HepG2 (cell line): Measurements from ENCODE around the gene RAD54L2. TPM values are rescaled to one million over a fixed set of nuclear protein-coding genes. Genes with fewer than 3 reads are reported as not detected.

Experiments
- DNMT3B ChIP-seq: conservative IDR thresholded peaks from 2 replicates; pipeline ENCODE4 v1.6.1; 2016; ENCODE audit warnings: missing biosample characterization, control low read depth
- HDAC1 ChIP-seq: sonication (generic); formaldehyde crosslinking; IDR thresholded peaks from 2 replicates; pipeline ENCODE4 v1.5.1; 2020; ENCODE audit warnings: mild to moderate bottlenecking, missing genetic modification reagents
- HOXA3 ChIP-seq: sonication (generic); formaldehyde crosslinking; IDR thresholded peaks from 2 replicates; pipeline ENCODE4 v1.5.0; 2020; ENCODE audit warnings: missing genetic modification reagents
- NR2F2 ChIP-seq: IDR thresholded peaks from 2 replicates; pipeline ENCODE4 v1.6.1; 2012; ENCODE audit warnings: low read depth, inconsistent platforms, borderline replicate concordance
- PAF1 ChIP-seq: IDR thresholded peaks from 2 replicates; pipeline ENCODE4 v1.6.1; 2016; ENCODE audit warnings: missing genetic modification reagents, missing compliant biosample characterization
- TRIM24 ChIP-seq: sonication (generic); formaldehyde crosslinking; IDR thresholded peaks from 2 replicates; pipeline ENCODE4 v1.8.0; 2022; ENCODE audit warnings: mild to moderate bottlenecking, missing genetic modification reagents
- polyA plus RNA-seq, 8 experiments: library from polyadenylated mRNA; depleted of rRNA in 3 of 8; stranded (reverse) in 7 of 8; unstranded in 1 of 8; fragments of >200 nt; fragmentation: Illumina TruSeq in 4 of 8; extraction: Trizol in 4 of 8; gene quantifications; 2 replicates each; pipeline versions ENCODE4 v1.2.1 to v1.2.3, GENCODE V29; 2011 to 2016; ENCODE audit warnings: low read depth in 4 of 8, missing spikeins in 1 of 8, mixed read lengths in 1 of 8; ENCODE audit not compliant: insufficient read depth in 1 of 8
- total RNA-seq, 5 experiments: library from RNA; depleted of rRNA; stranded (reverse); fragments of >200 nt; fragmentation: Illumina TruSeq; extraction: Trizol; gene quantifications; 2 replicates each; pipeline ENCODE4 v1.2.3, GENCODE V29; 2016; ENCODE audit warnings: low read depth in 1 of 5
- TF ChIP-seq, protein P1 (sequence below): sonication (generic); formaldehyde crosslinking; IDR thresholded peaks from 2 replicates; pipeline ENCODE4 v1.8.0; 2022; ENCODE audit warnings: missing genetic modification reagents, mild to moderate bottlenecking, moderate library complexity, borderline replicate concordance
- TF ChIP-seq, protein P2 (sequence below): IDR thresholded peaks from 2 replicates; pipeline ENCODE4 v1.6.1; 2016; ENCODE audit warnings: missing genetic modification reagents, missing compliant biosample characterization
- TF ChIP-seq, protein P3 (sequence below): sonication (generic); formaldehyde crosslinking; IDR thresholded peaks from one replicate; pipeline ENCODE4 v1.5.1; 2020; ENCODE audit warnings: mild to moderate bottlenecking, missing genetic modification reagents; ENCODE audit errors: not compliant biosample characterization
- TF ChIP-seq, protein P4 (sequence below): sonication (generic); formaldehyde crosslinking; IDR thresholded peaks from 2 replicates; pipeline ENCODE4 v1.4.0; 2020; ENCODE audit warnings: missing genetic modification reagents
- TF ChIP-seq, protein P5 (sequence below): sonication (generic); formaldehyde crosslinking; conservative IDR thresholded peaks from 2 replicates; pipeline ENCODE4 v1.4.0; 2020; ENCODE audit warnings: mild to moderate bottlenecking, missing genetic modification reagents, moderate library complexity

Gene RAD54L2
- total and polyA plus RNA-seq, 2 of the 13 experiments (the other 11 are each of a cell fraction or from before 2014, with no cell fraction given), result 5.5 to 14.8 TPM

DNA sequence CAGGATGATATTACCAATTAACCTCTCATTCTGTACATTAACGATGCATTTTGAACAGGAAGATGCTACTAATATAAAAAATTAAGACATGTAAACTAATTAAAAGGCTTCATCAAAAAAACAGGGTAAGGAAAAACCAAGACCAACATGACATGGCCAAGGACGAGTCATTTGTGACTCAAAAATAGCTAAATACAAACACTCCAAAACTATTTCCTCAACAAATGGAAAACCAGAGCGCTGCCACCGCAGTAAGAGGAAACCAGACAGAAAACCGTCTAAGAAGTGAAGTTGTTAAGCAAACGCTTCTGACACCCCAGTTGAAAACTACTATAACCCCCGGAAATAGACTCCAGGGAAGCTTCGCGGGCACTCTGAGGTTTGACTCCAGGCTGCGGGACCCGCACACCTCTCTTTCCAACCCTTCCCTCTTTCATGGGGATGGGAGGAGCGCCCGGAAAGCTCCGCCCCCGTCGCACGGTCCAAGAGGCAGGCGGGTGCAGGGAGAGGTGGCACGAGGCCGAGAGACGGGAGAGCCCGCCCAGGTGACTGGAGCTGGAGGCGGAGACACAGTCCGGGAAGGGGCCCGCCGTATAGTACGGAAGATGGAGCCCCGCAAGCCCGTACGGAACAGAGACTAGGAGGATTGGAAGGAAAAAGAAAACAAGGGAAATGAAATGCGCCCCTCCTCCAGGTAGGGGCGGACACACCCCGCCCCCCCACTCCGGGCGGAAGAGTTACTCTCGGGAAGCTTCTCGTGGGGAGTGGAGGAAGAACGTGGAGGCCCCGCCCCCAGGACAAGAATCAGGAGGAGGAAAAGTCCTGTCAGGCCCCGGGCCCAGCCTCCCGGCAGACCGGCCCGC lies 39.4 kb upstream of the RAD54L2 start (continued):
- TF ChIP-seq, protein P1, sequence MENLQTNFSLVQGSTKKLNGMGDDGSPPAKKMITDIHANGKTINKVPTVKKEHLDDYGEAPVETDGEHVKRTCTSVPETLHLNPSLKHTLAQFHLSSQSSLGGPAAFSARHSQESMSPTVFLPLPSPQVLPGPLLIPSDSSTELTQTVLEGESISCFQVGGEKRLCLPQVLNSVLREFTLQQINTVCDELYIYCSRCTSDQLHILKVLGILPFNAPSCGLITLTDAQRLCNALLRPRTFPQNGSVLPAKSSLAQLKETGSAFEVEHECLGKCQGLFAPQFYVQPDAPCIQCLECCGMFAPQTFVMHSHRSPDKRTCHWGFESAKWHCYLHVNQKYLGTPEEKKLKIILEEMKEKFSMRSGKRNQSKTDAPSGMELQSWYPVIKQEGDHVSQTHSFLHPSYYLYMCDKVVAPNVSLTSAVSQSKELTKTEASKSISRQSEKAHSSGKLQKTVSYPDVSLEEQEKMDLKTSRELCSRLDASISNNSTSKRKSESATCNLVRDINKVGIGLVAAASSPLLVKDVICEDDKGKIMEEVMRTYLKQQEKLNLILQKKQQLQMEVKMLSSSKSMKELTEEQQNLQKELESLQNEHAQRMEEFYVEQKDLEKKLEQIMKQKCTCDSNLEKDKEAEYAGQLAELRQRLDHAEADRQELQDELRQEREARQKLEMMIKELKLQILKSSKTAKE, result peak; percentile 39; the same call in 1 of the 2 replicates
- TF ChIP-seq TRIM24 (CRISPR knock-in tag) (no peak), HOXA3 (CRISPR knock-in tag) (peak; percentile 42; the same call in 1 of the 2 replicates), PAF1 (CRISPR knock-in tag) (no peak), DNMT3B (CRISPR knock-in tag) (no peak), HDAC1 (CRISPR knock-in tag) (peak; percentile 2; the same call in 1 of the 2 replicates), NR2F2 (no peak; the same call in 1 of the 2 replicates)
- TF ChIP-seq, protein P2, sequence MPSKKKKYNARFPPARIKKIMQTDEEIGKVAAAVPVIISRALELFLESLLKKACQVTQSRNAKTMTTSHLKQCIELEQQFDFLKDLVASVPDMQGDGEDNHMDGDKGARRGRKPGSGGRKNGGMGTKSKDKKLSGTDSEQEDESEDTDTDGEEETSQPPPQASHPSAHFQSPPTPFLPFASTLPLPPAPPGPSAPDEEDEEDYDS (CRISPR knock-in tag), result peak; percentile 60; the same call in 1 of the 2 replicates
- TF ChIP-seq, protein P3, sequence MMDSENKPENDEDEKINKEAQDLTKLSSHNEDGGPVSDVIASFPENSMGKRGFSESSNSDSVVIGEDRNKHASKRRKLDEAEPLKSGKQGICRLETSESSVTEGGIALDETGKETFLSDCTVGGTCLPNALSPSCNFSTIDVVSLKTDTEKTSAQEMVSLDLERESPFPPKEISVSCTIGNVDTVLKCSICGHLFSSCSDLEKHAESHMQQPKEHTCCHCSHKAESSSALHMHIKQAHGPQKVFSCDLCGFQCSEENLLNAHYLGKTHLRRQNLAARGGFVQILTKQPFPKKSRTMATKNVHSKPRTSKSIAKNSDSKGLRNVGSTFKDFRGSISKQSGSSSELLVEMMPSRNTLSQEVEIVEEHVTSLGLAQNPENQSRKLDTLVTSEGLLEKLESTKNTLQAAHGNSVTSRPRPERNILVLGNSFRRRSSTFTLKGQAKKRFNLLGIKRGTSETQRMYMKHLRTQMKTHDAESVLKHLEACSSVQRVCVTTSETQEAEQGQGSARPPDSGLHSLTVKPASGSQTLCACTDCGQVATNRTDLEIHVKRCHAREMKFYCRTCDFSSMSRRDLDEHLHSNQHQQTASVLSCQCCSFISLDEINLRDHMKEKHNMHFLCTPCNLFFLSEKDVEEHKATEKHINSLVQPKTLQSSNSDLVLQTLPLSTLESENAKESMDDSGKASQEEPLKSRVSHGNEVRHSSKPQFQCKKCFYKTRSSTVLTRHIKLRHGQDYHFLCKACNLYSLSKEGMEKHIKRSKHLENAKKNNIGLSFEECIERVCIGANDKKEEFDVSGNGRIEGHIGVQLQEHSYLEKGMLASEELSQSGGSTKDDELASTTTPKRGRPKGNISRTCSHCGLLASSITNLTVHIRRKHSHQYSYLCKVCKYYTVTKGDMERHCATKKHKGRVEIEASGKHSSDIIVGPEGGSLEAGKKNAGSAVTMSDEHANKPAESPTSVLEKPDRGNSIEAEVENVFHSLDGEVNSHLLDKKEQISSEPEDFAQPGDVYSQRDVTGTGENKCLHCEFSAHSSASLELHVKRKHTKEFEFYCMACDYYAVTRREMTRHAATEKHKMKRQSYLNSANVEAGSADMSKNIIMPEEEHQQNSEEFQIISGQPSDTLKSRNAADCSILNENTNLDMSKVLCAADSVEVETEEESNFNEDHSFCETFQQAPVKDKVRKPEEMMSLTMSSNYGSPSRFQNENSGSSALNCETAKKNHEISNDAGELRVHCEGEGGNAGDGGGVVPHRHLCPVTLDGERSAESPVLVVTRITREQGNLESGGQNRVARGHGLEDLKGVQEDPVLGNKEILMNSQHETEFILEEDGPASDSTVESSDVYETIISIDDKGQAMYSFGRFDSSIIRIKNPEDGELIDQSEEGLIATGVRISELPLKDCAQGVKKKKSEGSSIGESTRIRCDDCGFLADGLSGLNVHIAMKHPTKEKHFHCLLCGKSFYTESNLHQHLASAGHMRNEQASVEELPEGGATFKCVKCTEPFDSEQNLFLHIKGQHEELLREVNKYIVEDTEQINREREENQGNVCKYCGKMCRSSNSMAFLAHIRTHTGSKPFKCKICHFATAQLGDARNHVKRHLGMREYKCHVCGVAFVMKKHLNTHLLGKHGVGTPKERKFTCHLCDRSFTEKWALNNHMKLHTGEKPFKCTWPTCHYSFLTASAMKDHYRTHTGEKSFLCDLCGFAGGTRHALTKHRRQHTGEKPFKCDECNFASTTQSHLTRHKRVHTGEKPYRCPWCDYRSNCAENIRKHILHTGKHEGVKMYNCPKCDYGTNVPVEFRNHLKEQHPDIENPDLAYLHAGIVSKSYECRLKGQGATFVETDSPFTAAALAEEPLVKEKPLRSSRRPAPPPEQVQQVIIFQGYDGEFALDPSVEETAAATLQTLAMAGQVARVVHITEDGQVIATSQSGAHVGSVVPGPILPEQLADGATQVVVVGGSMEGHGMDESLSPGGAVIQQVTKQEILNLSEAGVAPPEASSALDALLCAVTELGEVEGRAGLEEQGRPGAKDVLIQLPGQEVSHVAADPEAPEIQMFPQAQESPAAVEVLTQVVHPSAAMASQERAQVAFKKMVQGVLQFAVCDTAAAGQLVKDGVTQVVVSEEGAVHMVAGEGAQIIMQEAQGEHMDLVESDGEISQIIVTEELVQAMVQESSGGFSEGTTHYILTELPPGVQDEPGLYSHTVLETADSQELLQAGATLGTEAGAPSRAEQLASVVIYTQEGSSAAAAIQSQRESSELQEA (CRISPR knock-in tag), result no peak
- TF ChIP-seq, protein P4, sequence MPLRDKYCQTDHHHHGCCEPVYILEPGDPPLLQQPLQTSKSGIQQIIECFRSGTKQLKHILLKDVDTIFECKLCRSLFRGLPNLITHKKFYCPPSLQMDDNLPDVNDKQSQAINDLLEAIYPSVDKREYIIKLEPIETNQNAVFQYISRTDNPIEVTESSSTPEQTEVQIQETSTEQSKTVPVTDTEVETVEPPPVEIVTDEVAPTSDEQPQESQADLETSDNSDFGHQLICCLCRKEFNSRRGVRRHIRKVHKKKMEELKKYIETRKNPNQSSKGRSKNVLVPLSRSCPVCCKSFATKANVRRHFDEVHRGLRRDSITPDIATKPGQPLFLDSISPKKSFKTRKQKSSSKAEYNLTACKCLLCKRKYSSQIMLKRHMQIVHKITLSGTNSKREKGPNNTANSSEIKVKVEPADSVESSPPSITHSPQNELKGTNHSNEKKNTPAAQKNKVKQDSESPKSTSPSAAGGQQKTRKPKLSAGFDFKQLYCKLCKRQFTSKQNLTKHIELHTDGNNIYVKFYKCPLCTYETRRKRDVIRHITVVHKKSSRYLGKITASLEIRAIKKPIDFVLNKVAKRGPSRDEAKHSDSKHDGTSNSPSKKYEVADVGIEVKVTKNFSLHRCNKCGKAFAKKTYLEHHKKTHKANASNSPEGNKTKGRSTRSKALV (CRISPR knock-in tag), result no peak
- TF ChIP-seq, protein P5, sequence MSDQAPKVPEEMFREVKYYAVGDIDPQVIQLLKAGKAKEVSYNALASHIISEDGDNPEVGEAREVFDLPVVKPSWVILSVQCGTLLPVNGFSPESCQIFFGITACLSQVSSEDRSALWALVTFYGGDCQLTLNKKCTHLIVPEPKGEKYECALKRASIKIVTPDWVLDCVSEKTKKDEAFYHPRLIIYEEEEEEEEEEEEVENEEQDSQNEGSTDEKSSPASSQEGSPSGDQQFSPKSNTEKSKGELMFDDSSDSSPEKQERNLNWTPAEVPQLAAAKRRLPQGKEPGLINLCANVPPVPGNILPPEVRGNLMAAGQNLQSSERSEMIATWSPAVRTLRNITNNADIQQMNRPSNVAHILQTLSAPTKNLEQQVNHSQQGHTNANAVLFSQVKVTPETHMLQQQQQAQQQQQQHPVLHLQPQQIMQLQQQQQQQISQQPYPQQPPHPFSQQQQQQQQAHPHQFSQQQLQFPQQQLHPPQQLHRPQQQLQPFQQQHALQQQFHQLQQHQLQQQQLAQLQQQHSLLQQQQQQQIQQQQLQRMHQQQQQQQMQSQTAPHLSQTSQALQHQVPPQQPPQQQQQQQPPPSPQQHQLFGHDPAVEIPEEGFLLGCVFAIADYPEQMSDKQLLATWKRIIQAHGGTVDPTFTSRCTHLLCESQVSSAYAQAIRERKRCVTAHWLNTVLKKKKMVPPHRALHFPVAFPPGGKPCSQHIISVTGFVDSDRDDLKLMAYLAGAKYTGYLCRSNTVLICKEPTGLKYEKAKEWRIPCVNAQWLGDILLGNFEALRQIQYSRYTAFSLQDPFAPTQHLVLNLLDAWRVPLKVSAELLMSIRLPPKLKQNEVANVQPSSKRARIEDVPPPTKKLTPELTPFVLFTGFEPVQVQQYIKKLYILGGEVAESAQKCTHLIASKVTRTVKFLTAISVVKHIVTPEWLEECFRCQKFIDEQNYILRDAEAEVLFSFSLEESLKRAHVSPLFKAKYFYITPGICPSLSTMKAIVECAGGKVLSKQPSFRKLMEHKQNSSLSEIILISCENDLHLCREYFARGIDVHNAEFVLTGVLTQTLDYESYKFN (CRISPR knock-in tag), result 0 out of 2 replicates have a peak, but pooled peaks have one; percentile 6
